Testis (tissue), 2 donors: ENCODE measurements around the gene MIX23.

Experiments used
- CTCF ChIP-seq, 3 experiments: fragments of 450-650 bp in 2 of 3; fragments of 200-600 bp in 1 of 3; sonication (generic) in 1 of 3; IDR thresholded peaks; one replicate each; pipeline ENCODE4 v1.5.1; 2016 to 2019; ENCODE audit warnings: antibody characterized with exemption in 3 of 3, mild to moderate bottlenecking in 2 of 3, moderate library complexity in 1 of 3
- POLR2A ChIP-seq: fragments of 450-650 bp; IDR thresholded peaks from one replicate; pipeline ENCODE4 v1.6.1; 2017; ENCODE audit warnings: antibody characterized with exemption, mild to moderate bottlenecking, moderate library complexity

DNA sequence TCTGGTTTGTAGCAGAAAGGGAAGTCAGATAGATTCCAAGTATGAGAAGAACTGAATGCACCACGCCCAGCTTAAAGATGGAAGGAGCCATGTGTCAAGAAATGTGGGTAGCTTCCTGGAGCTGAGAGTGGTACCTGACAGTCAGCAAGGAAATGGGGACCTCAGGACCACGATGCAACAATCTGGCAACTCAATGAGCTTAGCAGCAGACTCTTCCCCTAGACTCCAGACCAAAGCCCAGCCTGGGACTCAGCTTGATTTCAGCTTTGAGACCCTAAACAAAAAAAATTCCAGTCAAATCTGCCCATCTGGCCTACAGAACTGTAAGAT is 24.4 kb downstream of the MIX23 start:
- TF ChIP-seq POLR2A (no peak), CTCF (IDR thresholded peaks at IDR 0.05) (no peak)
